ENCODE data around the gene AP3M1. TPM values are rescaled to one million over a fixed set of nuclear protein-coding genes. Genes with fewer than 3 reads are reported as not detected.

Gene AP3M1
- polyA plus RNA-seq, 1 donor, result 43.3 TPM

- H3K9me3 ChIP-seq (ENCODE audit: control insufficient read depth, low read depth, low read length), result no peaks in the 10 kb centered on the region
- no peak for DNase-seq
- no peak overlapping the region for H3K27ac ChIP-seq (ENCODE audit: low read length)
- H3K4me3 ChIP-seq (ENCODE audit: low read length), result no peak overlapping the region
- H3K27me3 ChIP-seq (ENCODE audit: control insufficient read depth, insufficient read depth, low read length), result no peaks in the 10 kb centered on the region
- no peaks in the 10 kb centered on the region for H3K4me1 ChIP-seq (ENCODE audit: control insufficient read depth, insufficient read depth, low read length)
- H3K36me3 ChIP-seq (ENCODE audit: control insufficient read depth, insufficient read depth, low read length), result peaks cover 56% of the 10 kb centered on the region
- 87% methylated on average over 3 of the region's 3 CpGs for WGBS (ENCODE audit: insufficient coverage, low lambda C conversion rate)
These were observed 50.8 kb downstream of the AP3M1 start for GRCh38 chr10:74099836-74100235.

GRCh38 chr10:74099420-74099819 lies 51.2 kb downstream of the AP3M1 start:
- Histone ChIP-seq H3K9me3 (ENCODE audit: control insufficient read depth, low read depth, low read length) (no peaks in the 10 kb centered on the region), H3K4me1 (ENCODE audit: control insufficient read depth, insufficient read depth, low read length) (no peaks in the 10 kb centered on the region), H3K27me3 (ENCODE audit: control insufficient read depth, insufficient read depth, low read length) (no peaks in the 10 kb centered on the region), H3K27ac (ENCODE audit: low read length) (no peak overlapping the region), H3K36me3 (ENCODE audit: control insufficient read depth, insufficient read depth, low read length) (peaks cover 56% of the 10 kb centered on the region), H3K4me3 (ENCODE audit: low read length) (no peak overlapping the region)
- WGBS (ENCODE audit: insufficient coverage, low lambda C conversion rate), result no CpG with 5 or more reads among the region's 3 CpGs
- DNase-seq, result no peak

- Histone ChIP-seq H3K36me3 (ENCODE audit: control insufficient read depth, insufficient read depth, low read length) (peaks cover 62% of the 10 kb centered on the region), H3K4me1 (ENCODE audit: control insufficient read depth, insufficient read depth, low read length) (no peaks in the 10 kb centered on the region), H3K27ac (ENCODE audit: low read length) (no peak overlapping the region), H3K4me3 (ENCODE audit: low read length) (no peak overlapping the region), H3K9me3 (ENCODE audit: control insufficient read depth, low read depth, low read length) (no peaks in the 10 kb centered on the region), H3K27me3 (ENCODE audit: control insufficient read depth, insufficient read depth, low read length) (no peaks in the 10 kb centered on the region)
- DNase-seq, result no peak
- WGBS (ENCODE audit: insufficient coverage, low lambda C conversion rate), result no CpG with 5 or more reads among the region's 9 CpGs
These were observed 52.9 kb downstream of the AP3M1 start for GRCh38 chr10:74097776-74098175.

GRCh38 chr10:74096777-74097176 lies 53.9 kb downstream of the AP3M1 start:
- Histone ChIP-seq H3K4me3 (ENCODE audit: low read length) (no peak overlapping the region), H3K9me3 (ENCODE audit: control insufficient read depth, low read depth, low read length) (no peaks in the 10 kb centered on the region), H3K4me1 (ENCODE audit: control insufficient read depth, insufficient read depth, low read length) (no peaks in the 10 kb centered on the region), H3K27ac (ENCODE audit: low read length) (no peak overlapping the region), H3K27me3 (ENCODE audit: control insufficient read depth, insufficient read depth, low read length) (no peaks in the 10 kb centered on the region), H3K36me3 (ENCODE audit: control insufficient read depth, insufficient read depth, low read length) (peaks cover 70% of the 10 kb centered on the region)
- no peak for DNase-seq
- WGBS (ENCODE audit: insufficient coverage, low lambda C conversion rate), result no CpG with 5 or more reads among the region's 2 CpGs

- DNase-seq, result no peak
- H3K4me1 ChIP-seq (ENCODE audit: control insufficient read depth, insufficient read depth, low read length), result no peaks in the 10 kb centered on the region
- no peak overlapping the region for H3K4me3 ChIP-seq (ENCODE audit: low read length)
- H3K27ac ChIP-seq (ENCODE audit: low read length), result no peak overlapping the region
- H3K36me3 ChIP-seq (ENCODE audit: control insufficient read depth, insufficient read depth, low read length), result peaks cover 65% of the 10 kb centered on the region
- no CpG with 5 or more reads among the region's 7 CpGs for WGBS (ENCODE audit: insufficient coverage, low lambda C conversion rate)
- no peaks in the 10 kb centered on the region for H3K27me3 ChIP-seq (ENCODE audit: control insufficient read depth, insufficient read depth, low read length)
- no peaks in the 10 kb centered on the region for H3K9me3 ChIP-seq (ENCODE audit: control insufficient read depth, low read depth, low read length)
These were observed 56.4 kb downstream of the AP3M1 start for GRCh38 chr10:74094231-74094630.

- Histone ChIP-seq H3K4me1 (ENCODE audit: control insufficient read depth, insufficient read depth, low read length) (no peaks in the 10 kb centered on the region), H3K27me3 (ENCODE audit: control insufficient read depth, insufficient read depth, low read length) (no peaks in the 10 kb centered on the region), H3K9me3 (ENCODE audit: control insufficient read depth, low read depth, low read length) (no peaks in the 10 kb centered on the region), H3K36me3 (ENCODE audit: control insufficient read depth, insufficient read depth, low read length) (peaks cover 64% of the 10 kb centered on the region), H3K27ac (ENCODE audit: low read length) (no peak overlapping the region), H3K4me3 (ENCODE audit: low read length) (no peak overlapping the region)
- no CpG with 5 or more reads among the region's 4 CpGs for WGBS (ENCODE audit: insufficient coverage, low lambda C conversion rate)
- no peak for DNase-seq
These were observed 57.0 kb downstream of the AP3M1 start for GRCh38 chr10:74093530-74094164.

- H3K27ac ChIP-seq (ENCODE audit: low read length), result no peak overlapping the region
- DNase-seq, result no peak
- no CpG with 5 or more reads among the region's 3 CpGs for WGBS (ENCODE audit: insufficient coverage, low lambda C conversion rate)
- H3K4me1 ChIP-seq (ENCODE audit: control insufficient read depth, insufficient read depth, low read length), result no peaks in the 10 kb centered on the region
- no peak overlapping the region for H3K4me3 ChIP-seq (ENCODE audit: low read length)
- no peaks in the 10 kb centered on the region for H3K9me3 ChIP-seq (ENCODE audit: control insufficient read depth, low read depth, low read length)
- H3K36me3 ChIP-seq (ENCODE audit: control insufficient read depth, insufficient read depth, low read length), result peaks cover 52% of the 10 kb centered on the region
- H3K27me3 ChIP-seq (ENCODE audit: control insufficient read depth, insufficient read depth, low read length), result no peaks in the 10 kb centered on the region
These were observed 58.3 kb downstream of the AP3M1 start for GRCh38 chr10:74092372-74092771.

GRCh38 chr10:74088722-74089121 lies 61.9 kb downstream of the AP3M1 start:
- no peaks in the 10 kb centered on the region for H3K9me3 ChIP-seq (ENCODE audit: control insufficient read depth, low read depth, low read length)
- no peaks in the 10 kb centered on the region for H3K4me1 ChIP-seq (ENCODE audit: control insufficient read depth, insufficient read depth, low read length)
- DNase-seq, result no peak
- WGBS (ENCODE audit: insufficient coverage, low lambda C conversion rate), result 100% methylated on average over 2 of the region's 3 CpGs
- H3K36me3 ChIP-seq (ENCODE audit: control insufficient read depth, insufficient read depth, low read length), result peaks cover 32% of the 10 kb centered on the region
- H3K4me3 ChIP-seq (ENCODE audit: low read length), result no peak overlapping the region
- H3K27ac ChIP-seq (ENCODE audit: low read length), result no peak overlapping the region
- H3K27me3 ChIP-seq (ENCODE audit: control insufficient read depth, insufficient read depth, low read length), result no peaks in the 10 kb centered on the region

- Histone ChIP-seq H3K4me1 (ENCODE audit: control insufficient read depth, insufficient read depth, low read length) (no peaks in the 10 kb centered on the region), H3K9me3 (ENCODE audit: control insufficient read depth, low read depth, low read length) (no peaks in the 10 kb centered on the region), H3K27me3 (ENCODE audit: control insufficient read depth, insufficient read depth, low read length) (no peaks in the 10 kb centered on the region), H3K4me3 (ENCODE audit: low read length) (no peak overlapping the region), H3K27ac (ENCODE audit: low read length) (no peak overlapping the region), H3K36me3 (ENCODE audit: control insufficient read depth, insufficient read depth, low read length) (peaks cover 26% of the 10 kb centered on the region)
- DNase-seq, result no peak
- 100% methylated on average over 1 of the region's 2 CpGs for WGBS (ENCODE audit: insufficient coverage, low lambda C conversion rate)
These were observed 64.3 kb downstream of the AP3M1 start for GRCh38 chr10:74086317-74086716.

- 100% methylated on average over 2 of the region's 3 CpGs for WGBS (ENCODE audit: insufficient coverage, low lambda C conversion rate)
- Histone ChIP-seq H3K27ac (ENCODE audit: low read length) (no peak overlapping the region), H3K9me3 (ENCODE audit: control insufficient read depth, low read depth, low read length) (no peaks in the 10 kb centered on the region), H3K4me3 (ENCODE audit: low read length) (no peak overlapping the region), H3K27me3 (ENCODE audit: control insufficient read depth, insufficient read depth, low read length) (no peaks in the 10 kb centered on the region), H3K4me1 (ENCODE audit: control insufficient read depth, insufficient read depth, low read length) (peaks cover 2% of the 10 kb centered on the region), H3K36me3 (ENCODE audit: control insufficient read depth, insufficient read depth, low read length) (peaks cover 14% of the 10 kb centered on the region)
- no peak for DNase-seq
These were observed 65.7 kb downstream of the AP3M1 start for GRCh38 chr10:74084955-74085354.

- no peak for DNase-seq
- Histone ChIP-seq H3K4me1 (ENCODE audit: control insufficient read depth, insufficient read depth, low read length) (peaks cover 4% of the 10 kb centered on the region), H3K27me3 (ENCODE audit: control insufficient read depth, insufficient read depth, low read length) (no peaks in the 10 kb centered on the region), H3K4me3 (ENCODE audit: low read length) (no peak overlapping the region), H3K36me3 (ENCODE audit: control insufficient read depth, insufficient read depth, low read length) (peaks cover 12% of the 10 kb centered on the region), H3K27ac (ENCODE audit: low read length) (no peak overlapping the region), H3K9me3 (ENCODE audit: control insufficient read depth, low read depth, low read length) (no peaks in the 10 kb centered on the region)
- 100% methylated on average over 1 of the region's 2 CpGs for WGBS (ENCODE audit: insufficient coverage, low lambda C conversion rate)
These were observed 67.3 kb downstream of the AP3M1 start for GRCh38 chr10:74083304-74083703.
